Measurements from ENCODE around the gene AP3D1.

The AP3D1 gene

GRCh38 chr19:2185734-2186070, 34.3 kb upstream of the AP3D1 start:
- DNase-seq (ENCODE audit: low read depth) = no peak
- H3K4me3 ChIP-seq (ENCODE audit: low read depth, low read length) = no peak overlapping the region

GRCh38 chr19:2184422-2184975, 33.1 kb upstream of the AP3D1 start:
- H3K4me3 ChIP-seq (ENCODE audit: low read depth, low read length) = no peak overlapping the region
- DNase-seq (ENCODE audit: low read depth) = no peak

- no peak overlapping the region for H3K4me3 ChIP-seq (ENCODE audit: low read depth, low read length)
- DNase-seq (ENCODE audit: low read depth) = no peak
Observed at GRCh38 chr19:2181633-2181997, 30.2 kb upstream of the AP3D1 start.

- H3K4me3 ChIP-seq (ENCODE audit: low read depth, low read length) = no peak overlapping the region
- DNase-seq (ENCODE audit: low read depth) = no peak
Observed at GRCh38 chr19:2180881-2181632, 29.7 kb upstream of the AP3D1 start.

- H3K4me3 ChIP-seq (ENCODE audit: low read depth, low read length) = no peak overlapping the region
- no peak for DNase-seq (ENCODE audit: low read depth)
Observed at GRCh38 chr19:2180114-2180513, 28.7 kb upstream of the AP3D1 start.

GRCh38 chr19:2179095-2179494, 27.7 kb upstream of the AP3D1 start:
- no peak for DNase-seq (ENCODE audit: low read depth)
- H3K4me3 ChIP-seq (ENCODE audit: low read depth, low read length) = no peak overlapping the region

GRCh38 chr19:2176337-2176994, 25.1 kb upstream of the AP3D1 start:
- no peak for DNase-seq (ENCODE audit: low read depth)
- no peak overlapping the region for H3K4me3 ChIP-seq (ENCODE audit: low read depth, low read length)

GRCh38 chr19:2175742-2176141, 24.4 kb upstream of the AP3D1 start:
- no peak for DNase-seq (ENCODE audit: low read depth)
- no peak overlapping the region for H3K4me3 ChIP-seq (ENCODE audit: low read depth, low read length)

- no peak for DNase-seq (ENCODE audit: low read depth)
- H3K4me3 ChIP-seq (ENCODE audit: low read depth, low read length) = no peak overlapping the region
Observed at GRCh38 chr19:2173767-2174577, 22.6 kb upstream of the AP3D1 start.

GRCh38 chr19:2173388-2173766, 22.0 kb upstream of the AP3D1 start:
- H3K4me3 ChIP-seq (ENCODE audit: low read depth, low read length) = no peak overlapping the region
- no peak for DNase-seq (ENCODE audit: low read depth)

- DNase-seq (ENCODE audit: low read depth) = no peak
- H3K4me3 ChIP-seq (ENCODE audit: low read depth, low read length) = no peak overlapping the region
Observed at GRCh38 chr19:2171349-2172145, 20.2 kb upstream of the AP3D1 start.

- H3K4me3 ChIP-seq (ENCODE audit: low read depth, low read length) = no peak overlapping the region
- DNase-seq (ENCODE audit: low read depth) = no peak
Observed at GRCh38 chr19:2170987-2171348, 19.6 kb upstream of the AP3D1 start.

- H3K4me3 ChIP-seq (ENCODE audit: low read depth, low read length) = no peak overlapping the region
- DNase-seq (ENCODE audit: low read depth) = no peak
Observed at GRCh38 chr19:2170219-2170618, 18.9 kb upstream of the AP3D1 start.

- H3K4me3 ChIP-seq (ENCODE audit: low read depth, low read length) = no peak overlapping the region
Observed at GRCh38 chr19:2168619-2169424, 17.5 kb upstream of the AP3D1 start.

GRCh38 chr19:2167896-2168618, 16.7 kb upstream of the AP3D1 start:
- DNase-seq (ENCODE audit: low read depth) = no peak

More at GRCh38 chr19:2168619-2169424, 17.5 kb upstream of the AP3D1 start:
- peak; percentile 96 for DNase-seq (ENCODE audit: low read depth)

GRCh38 chr19:2166741-2167738, 15.7 kb upstream of the AP3D1 start:
- DNase-seq (ENCODE audit: low read depth) = no peak
- no peak overlapping the region for H3K4me3 ChIP-seq (ENCODE audit: low read depth, low read length)

More at GRCh38 chr19:2167896-2168618, 16.7 kb upstream of the AP3D1 start:
- no peak overlapping the region for H3K4me3 ChIP-seq (ENCODE audit: low read depth, low read length)
